Inferior parietal cortex (tissue), 1 donor: ENCODE measurements around the gene FBXW2.

Experiments
- DNase-seq: peaks from one replicate; pipeline ENCODE4 v3.0.0-alpha.2; 2016; ENCODE audit errors: extremely low spot score

Gene FBXW2

DNA sequence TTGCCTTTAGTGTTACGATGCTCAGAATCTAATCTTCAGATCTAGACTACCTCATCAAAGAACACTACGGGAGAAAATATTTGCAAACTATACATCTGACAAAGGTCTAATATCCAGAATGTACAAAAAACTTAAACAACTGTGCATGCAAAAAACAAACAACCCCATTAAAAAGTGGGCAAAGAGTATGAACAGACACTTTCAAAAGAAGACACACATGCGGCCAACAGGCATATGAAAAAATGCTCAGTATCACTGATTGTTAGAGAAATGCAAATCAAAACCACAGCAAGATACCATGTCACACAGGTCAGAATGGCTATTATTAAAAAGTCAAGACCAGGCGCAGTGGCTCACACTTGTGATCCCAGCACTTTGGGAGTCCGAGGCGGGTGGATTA is 47.9 kb downstream of the FBXW2 start:
- DNase-seq: no peak

DNA sequence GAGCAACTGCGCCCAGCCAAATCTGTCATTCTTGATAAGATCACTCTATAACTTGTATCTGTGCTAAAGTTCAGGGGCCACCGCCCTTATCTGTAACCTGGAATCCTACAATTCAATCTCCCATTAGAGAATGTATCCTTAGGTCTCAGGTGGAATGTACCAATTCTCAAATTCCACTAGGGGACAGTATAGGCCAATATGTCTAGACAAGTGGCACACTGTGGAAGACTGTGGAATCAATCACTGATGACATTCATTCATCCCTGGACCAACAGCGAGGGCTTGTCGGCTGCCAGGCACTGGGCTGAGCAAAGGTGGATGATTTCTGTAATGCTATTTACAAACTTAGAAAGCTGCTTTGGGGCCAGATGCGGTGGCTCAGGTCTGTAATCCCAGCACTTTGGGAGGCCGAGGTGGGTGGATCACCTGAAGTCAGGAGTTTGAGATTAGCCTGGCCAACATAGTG is 50.2 kb downstream of the FBXW2 start:
- DNase-seq: peak; percentile 29

DNA sequence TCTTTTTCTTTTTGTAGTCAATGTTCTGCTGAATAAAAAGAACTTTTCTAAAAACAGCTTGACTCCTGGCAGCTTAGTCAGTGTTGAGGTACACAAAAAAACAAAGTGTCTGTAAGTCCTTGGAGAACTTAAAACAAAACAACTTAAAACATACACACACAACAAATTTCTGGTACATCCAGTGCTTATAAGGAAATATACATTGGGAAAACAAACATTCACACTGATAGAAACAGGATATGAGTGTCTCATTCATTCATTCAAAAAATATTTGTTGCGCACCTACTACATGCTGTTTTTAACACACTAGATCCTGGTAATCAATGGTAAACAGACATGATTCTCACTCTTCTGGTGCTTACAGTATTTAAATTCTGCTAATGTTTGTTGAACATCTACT is 51.5 kb downstream of the FBXW2 start:
- DNase-seq: no peak

GRCh38 chr9:120741191-120741590 is 52.0 kb downstream of the FBXW2 start:
- DNase-seq: no peak

DNA sequence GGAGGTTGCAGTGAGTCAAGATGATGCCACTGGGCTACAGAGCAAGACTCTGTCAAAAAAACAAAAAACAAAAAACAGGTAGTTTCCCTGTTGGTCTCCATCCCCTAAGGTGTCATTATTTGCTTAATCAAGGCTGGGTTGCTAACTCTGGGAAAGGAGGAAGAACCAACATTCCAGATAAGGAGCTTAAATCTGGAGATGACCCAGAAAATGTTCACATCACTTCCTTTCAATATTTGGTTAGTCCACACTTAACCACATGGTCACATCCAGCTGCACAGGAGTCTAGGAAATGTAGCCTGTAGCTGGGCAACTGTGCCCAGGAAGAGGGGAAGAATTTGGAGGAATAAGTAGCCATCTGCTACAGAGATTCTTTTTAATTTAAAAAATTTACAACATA is 53.1 kb downstream of the FBXW2 start:
- no peak for DNase-seq

DNA sequence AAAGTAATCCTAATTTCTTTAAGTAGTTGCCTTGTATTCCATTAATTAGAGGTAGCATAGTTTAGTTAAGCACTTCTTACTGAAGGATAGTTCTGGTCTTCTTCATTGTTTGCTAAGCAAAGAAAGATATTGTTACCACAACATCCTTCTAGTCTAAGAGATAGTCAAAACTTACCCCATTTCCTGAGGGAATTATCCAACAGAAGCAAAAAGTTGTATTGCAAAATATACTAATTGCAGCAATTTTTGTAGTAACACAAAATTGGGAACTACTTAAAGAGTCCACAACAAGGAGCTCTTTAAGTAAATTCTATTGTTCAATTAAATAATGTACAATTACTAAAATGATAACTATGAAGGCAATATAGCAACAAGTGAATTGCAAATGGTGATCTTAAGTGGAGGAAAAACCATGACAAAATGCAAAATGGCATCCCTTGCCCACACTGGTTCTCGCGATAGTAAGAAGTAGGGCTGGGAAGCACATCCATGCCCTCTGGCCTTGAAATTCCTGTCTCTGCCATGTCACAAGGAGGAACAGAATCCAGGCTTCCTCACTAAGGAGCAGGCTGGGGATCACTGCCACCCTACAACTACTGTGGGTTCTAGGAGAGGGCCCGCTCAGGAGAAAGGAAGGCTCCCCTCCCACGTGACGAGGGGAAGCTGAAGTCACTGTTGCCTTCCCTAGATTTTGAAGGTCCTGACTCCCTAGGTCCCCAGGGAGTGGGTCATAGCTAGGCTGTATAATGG is 55.6 kb downstream of the FBXW2 start:
- no peak for DNase-seq

- no peak for DNase-seq
Measured at GRCh38 chr9:120736881-120737280, 56.3 kb downstream of the FBXW2 start.

- DNase-seq: no peak
Measured at GRCh38 chr9:120735415-120736126, 57.6 kb downstream of the FBXW2 start.

- DNase-seq: no peak
Measured at GRCh38 chr9:120734607-120735410, 58.4 kb downstream of the FBXW2 start.

GRCh38 chr9:120733190-120733589 is 60.0 kb downstream of the FBXW2 start:
- peak; percentile 65 for DNase-seq

- no peak for DNase-seq
Measured at GRCh38 chr9:120730654-120731514, 62.3 kb downstream of the FBXW2 start.

DNA sequence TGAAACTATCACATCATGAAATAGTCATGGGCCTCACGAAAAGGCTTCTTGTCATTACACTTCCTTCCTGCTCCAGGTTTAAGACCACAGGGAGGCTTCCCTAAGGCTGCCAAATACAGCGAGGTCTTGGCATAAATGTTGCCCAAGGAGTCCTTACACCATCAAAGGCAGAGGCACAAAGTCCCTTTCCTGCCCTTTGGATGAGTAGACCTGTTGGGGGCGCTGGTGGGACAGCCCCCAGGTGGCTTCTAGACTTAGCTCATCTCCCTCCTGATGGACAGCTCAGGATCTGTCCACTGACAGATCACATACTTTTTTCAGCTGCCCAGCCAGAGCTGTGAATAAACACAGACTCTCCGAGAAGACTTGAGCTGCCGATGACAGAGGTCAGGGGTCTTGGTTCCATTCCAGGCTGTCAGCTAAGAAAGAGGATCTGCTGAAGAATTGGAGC is 63.4 kb downstream of the FBXW2 start:
- no peak for DNase-seq

DNA sequence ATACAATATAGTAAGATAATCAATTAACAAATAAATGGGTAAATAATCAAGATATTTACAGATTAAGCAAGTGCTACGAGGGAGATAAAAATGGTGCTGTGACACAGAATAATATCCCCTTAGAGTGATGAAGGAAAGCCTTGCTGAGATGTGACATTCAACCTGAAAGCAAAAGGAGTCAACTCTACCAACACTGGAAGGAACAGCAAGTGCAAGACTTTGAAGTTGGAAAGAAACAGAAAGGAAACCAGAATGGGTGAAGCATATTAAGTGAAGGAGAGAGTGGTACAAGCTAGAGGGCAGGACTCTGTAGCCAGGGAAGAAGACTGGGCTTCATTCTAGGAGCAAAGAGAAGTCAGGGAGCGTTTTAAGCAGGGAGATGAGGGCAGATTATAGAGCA is 66.7 kb downstream of the FBXW2 start:
- DNase-seq: no peak

- DNase-seq: no peak
Measured at GRCh38 chr9:120725907-120726306, 67.3 kb downstream of the FBXW2 start.

DNA sequence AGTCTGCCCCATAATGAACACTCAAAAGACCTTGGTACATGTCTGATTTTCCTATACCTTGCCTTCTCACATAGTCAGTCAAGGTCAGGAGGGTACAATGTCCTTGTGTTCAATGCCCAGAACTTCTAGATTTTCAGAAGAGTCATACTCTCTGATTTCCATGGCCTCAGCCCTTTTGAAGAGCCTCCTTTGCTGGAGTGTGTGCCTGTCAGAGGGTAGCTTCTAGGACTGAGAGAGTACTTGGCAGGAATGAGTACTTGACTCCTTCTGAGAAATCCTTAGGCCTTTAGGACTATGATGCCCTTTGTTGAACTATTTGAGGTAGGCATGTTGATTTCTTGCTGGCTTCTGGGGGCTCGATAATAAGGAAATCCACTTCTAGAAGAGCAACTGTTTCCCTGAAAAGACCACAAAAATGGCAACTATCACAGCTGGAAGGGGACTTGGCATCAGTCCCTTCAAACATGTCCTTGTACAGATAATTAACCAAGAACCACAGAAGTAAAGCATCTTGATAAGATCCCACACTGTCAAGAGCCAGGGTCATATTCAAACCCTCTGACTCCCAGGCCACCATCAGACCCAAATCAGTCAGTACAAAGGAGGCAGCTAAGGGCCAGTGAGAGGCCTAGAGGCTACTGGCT is 68.3 kb downstream of the FBXW2 start:
- no peak for DNase-seq

DNA sequence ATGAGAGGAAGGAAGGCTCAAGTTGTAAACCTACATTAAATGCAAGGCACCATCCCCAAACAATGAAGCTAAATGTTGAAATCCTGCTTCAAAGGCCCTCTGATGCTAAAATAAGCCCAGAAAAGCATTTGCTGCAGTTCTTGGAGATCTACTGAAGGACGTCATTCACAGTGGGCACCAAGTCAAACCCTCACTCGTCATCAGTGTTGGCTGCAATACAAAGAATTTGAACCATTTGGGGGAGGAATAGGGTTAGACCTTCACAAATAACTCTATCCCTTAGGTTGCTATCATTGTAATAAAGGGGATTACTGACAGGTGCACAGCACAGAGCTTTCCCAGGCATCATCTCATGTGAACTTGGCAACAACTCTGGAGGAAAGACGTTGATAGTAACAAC is 69.7 kb downstream of the FBXW2 start:
- no peak for DNase-seq

- no peak for DNase-seq
Measured at GRCh38 chr9:120720404-120720803, 72.8 kb downstream of the FBXW2 start.

GRCh38 chr9:120718316-120718715 is 74.9 kb downstream of the FBXW2 start:
- no peak for DNase-seq

- no peak for DNase-seq
Measured at GRCh38 chr9:120717176-120717575, 76.0 kb downstream of the FBXW2 start.

GRCh38 chr9:120716483-120716882 is 76.7 kb downstream of the FBXW2 start:
- no peak for DNase-seq

- DNase-seq: no peak
Measured at GRCh38 chr9:120715389-120715924, 77.8 kb downstream of the FBXW2 start.
